Smooth muscle cell (in vitro differentiated cells): ENCODE measurements around the gene SLC25A26. TPM values are rescaled to one million over a fixed set of nuclear protein-coding genes. Genes with fewer than 3 reads are reported as not detected.
"Not testable (repeated sequence)": the region's sequence is repeated elsewhere in the genome, so short reads cannot be mapped to it uniquely, and the experiment has no call there.

Experiments
- DNase-seq: peaks from one replicate; lab custom pipeline; 2025; ENCODE audit not compliant: unreplicated experiment; lab: John Stamatoyannopoulos, UW
- H2AFZ ChIP-seq: fragments of 200-600 bp; sonication (generic); 2 replicates; pipeline ENCODE4 v1.6.0; 2016; ENCODE audit warnings: antibody characterized with exemption, low read depth, mild to moderate bottlenecking
- H3F3A ChIP-seq: fragments of 200-600 bp; sonication (generic); 2 replicates; pipeline ENCODE4 v1.6.0; 2017; ENCODE audit warnings: antibody characterized with exemption, low read depth
- H3K27ac ChIP-seq: fragments of 200-600 bp; sonication (generic); 2 replicates; pipeline ENCODE4 v1.5.1; 2016; ENCODE audit warnings: low read depth, mild to moderate bottlenecking
- H3K27me3 ChIP-seq: fragments of 200-600 bp; sonication (generic); 2 replicates; pipeline ENCODE4 v1.6.1; 2016; ENCODE audit warnings: low read depth, mild to moderate bottlenecking
- H3K36me3 ChIP-seq: fragments of 200-600 bp; sonication (generic); 2 replicates; pipeline ENCODE4 v1.5.1; 2016; ENCODE audit warnings: low read depth
- H3K4me1 ChIP-seq: fragments of 200-600 bp; sonication (generic); 2 replicates; pipeline ENCODE4 v1.5.1; 2016; ENCODE audit warnings: low read depth
- H3K4me2 ChIP-seq: fragments of 200-600 bp; sonication (generic); 2 replicates; pipeline ENCODE4 v1.6.0; 2016; ENCODE audit warnings: mild to moderate bottlenecking
- H3K4me3 ChIP-seq: fragments of 200-600 bp; sonication (generic); 2 replicates; pipeline ENCODE4 v1.5.1; 2016; ENCODE audit warnings: mild to moderate bottlenecking
- H3K79me2 ChIP-seq: fragments of 200-600 bp; sonication (generic); 2 replicates; pipeline ENCODE4 v1.6.0; 2016; ENCODE audit warnings: low read depth, mild to moderate bottlenecking
- H3K9ac ChIP-seq: fragments of 200-600 bp; sonication (generic); 2 replicates; pipeline ENCODE4 v1.6.0; 2016; ENCODE audit warnings: low read depth
- H3K9me3 ChIP-seq: fragments of 200-600 bp; sonication (generic); replicated peaks from 2 replicates; pipeline ENCODE4 v1.5.1; 2016; ENCODE audit warnings: low read depth
- H4K20me1 ChIP-seq: fragments of 200-600 bp; sonication (generic); 2 replicates; pipeline ENCODE4 v1.6.0; 2016; ENCODE audit warnings: low read depth
- CTCF ChIP-seq: fragments of 200-600 bp; sonication (generic); IDR thresholded peaks from 2 replicates; pipeline ENCODE4 v1.5.1; 2017; ENCODE audit warnings: borderline replicate concordance, mild to moderate bottlenecking, antibody characterized with exemption; ENCODE audit not compliant: insufficient read depth, poor library complexity, severe bottlenecking
- WGBS: methylation state at CpG from one replicate; pipeline ENCODE4 v1.1.7; 2016; ENCODE audit warnings: low lambda C conversion rate; 5-methylcytosine and 5-hydroxymethylcytosine counted together
- polyA plus RNA-seq: library from polyadenylated mRNA; unstranded; fragments of >200 nt; fragmentation: Nextera tagmentation; extraction: Ambion mirVana; gene quantifications from 2 replicates; pipeline ENCODE4 v1.2.1, GENCODE V29; 2016
- total RNA-seq: library from RNA; depleted of rRNA; stranded (reverse); fragments of >200 nt; gene quantifications from 2 replicates; pipeline ENCODE4 v1.2.3, GENCODE V29; 2014

The SLC25A26 gene
- total and polyA plus RNA-seq, 2 experiments from 2014 or later, result 8.9 to 18.9 TPM

GRCh38 chr3:66298591-66298990, 77.8 kb downstream of the SLC25A26 start:
- no peak for TF ChIP-seq CTCF
- Histone ChIP-seq H3K4me1 (no peaks in the 10 kb centered on the region), H3K36me3 (no peaks in the 10 kb centered on the region), H4K20me1 (no peaks in the 10 kb centered on the region), H3K79me2 (no peaks in the 10 kb centered on the region), H2AFZ (no peak overlapping the region), H3K9me3 (no peaks in the 10 kb centered on the region), H3K27ac (no peak overlapping the region), H3K27me3 (no peaks in the 10 kb centered on the region), H3K4me2 (no peak overlapping the region), H3K4me3 (no peak overlapping the region), H3F3A (no peaks in the 10 kb centered on the region), H3K9ac (no peak overlapping the region)
- no peak for DNase-seq
- 88% methylated on average over 1 of the region's 1 CpG for WGBS

GRCh38 chr3:66299085-66299484, 78.3 kb downstream of the SLC25A26 start:
- not testable (repeated sequence) for H3K9ac ChIP-seq, H3K4me3 ChIP-seq, H3K4me1 ChIP-seq, DNase-seq, H3F3A ChIP-seq, H4K20me1 ChIP-seq, H3K27me3 ChIP-seq, H3K36me3 ChIP-seq, H2AFZ ChIP-seq, H3K27ac ChIP-seq, H3K4me2 ChIP-seq, H3K79me2 ChIP-seq, H3K9me3 ChIP-seq
- 95% methylated on average over 7 of the region's 7 CpGs for WGBS

- H3K9me3 ChIP-seq, result no peaks in the 10 kb centered on the region
- WGBS, result 64% methylated on average over 4 of the region's 4 CpGs
- TF ChIP-seq CTCF, result no peak
These were observed 79.1 kb downstream of the SLC25A26 start for GRCh38 chr3:66299891-66300290.

GRCh38 chr3:66302288-66302687, 81.5 kb downstream of the SLC25A26 start:
- 97% methylated on average over 3 of the region's 3 CpGs for WGBS
- DNase-seq, result no peak
- H3K4me1 ChIP-seq, result no peaks in the 10 kb centered on the region

More at GRCh38 chr3:66299891-66300290, 79.1 kb downstream of the SLC25A26 start:
- H3K4me1 ChIP-seq, result no peaks in the 10 kb centered on the region
- no peak overlapping the region for H2AFZ ChIP-seq
- H3K4me3 ChIP-seq, result no peak overlapping the region
- H3K27ac ChIP-seq, result no peak overlapping the region
- H3K9ac ChIP-seq, result no peak overlapping the region
- no peaks in the 10 kb centered on the region for H3K36me3 ChIP-seq
- no peaks in the 10 kb centered on the region for H3F3A ChIP-seq
- no peaks in the 10 kb centered on the region for H3K27me3 ChIP-seq
- H4K20me1 ChIP-seq, result no peaks in the 10 kb centered on the region
- H3K4me2 ChIP-seq, result no peak overlapping the region
- no peak for DNase-seq
- no peaks in the 10 kb centered on the region for H3K79me2 ChIP-seq

More at GRCh38 chr3:66302288-66302687, 81.5 kb downstream of the SLC25A26 start:
- Histone ChIP-seq H3K36me3 (no peaks in the 10 kb centered on the region), H3K79me2 (no peaks in the 10 kb centered on the region), H4K20me1 (no peaks in the 10 kb centered on the region), H2AFZ (no peak overlapping the region), H3K9ac (no peak overlapping the region), H3K4me2 (no peak overlapping the region), H3K27ac (no peak overlapping the region), H3K4me3 (no peak overlapping the region), H3K27me3 (no peaks in the 10 kb centered on the region), H3F3A (no peaks in the 10 kb centered on the region), H3K9me3 (no peaks in the 10 kb centered on the region)
- TF ChIP-seq CTCF, result no peak
